HEK293 (cell line): ENCODE data around the gene LIMA1.
A peak's percentile ranks its signal among the peaks of the same experiment; 100 is the strongest.

ENCODE experiments used
- CTCF ChIA-PET: fragments of 350-600 bp; formaldehyde crosslinking; extraction: SDS; loops from one replicate; lab custom pipeline; 2021; ENCODE audit warnings: antibody characterized with exemption; lab: Yijun Ruan, JAX
- POLR2A ChIA-PET: fragments of 300-600 bp; formaldehyde crosslinking; extraction: SDS; loops from one replicate; lab custom pipeline; 2020; ENCODE audit warnings: antibody characterized with exemption, inconsistent platforms; lab: Yijun Ruan, JAX
- H3K27ac ChIP-seq: fragments of 200-500 bp; sonication (Bioruptor generic); 2 replicates; pipeline ENCODE4 v1.5.1; 2014; ENCODE audit warnings: low read depth, low read length, control low read depth, inconsistent platforms; ENCODE audit errors: extremely low read depth
- H3K36me3 ChIP-seq, 2 experiments: fragments of 200-500 bp in 1 of 2; sonication (Bioruptor generic) in 1 of 2; 1 replicate in 1 of 2; 2 replicates in 1 of 2; pipeline ENCODE4 v1.5.1; 2014 to 2017; ENCODE audit warnings: inconsistent platforms in 2 of 2, low read length in 2 of 2; ENCODE audit not compliant: control insufficient read depth in 2 of 2, insufficient read depth in 1 of 2
- H3K4me1 ChIP-seq: fragments of 200-500 bp; sonication (Bioruptor generic); 2 replicates; pipeline ENCODE4 v1.5.1; 2014; ENCODE audit warnings: mild to moderate bottlenecking, low read length, inconsistent platforms; ENCODE audit not compliant: control insufficient read depth, insufficient read depth
- H3K4me3 ChIP-seq: 2 replicates; pipeline ENCODE4 v1.5.1; 2011; ENCODE audit warnings: low read depth, mild to moderate bottlenecking, control low read depth, low read length, moderate library complexity
- H3K9me3 ChIP-seq: fragments of 200-500 bp; sonication (Bioruptor generic); 2 replicates; pipeline ENCODE4 v1.5.1; 2014; ENCODE audit warnings: low read depth, low read length, inconsistent platforms; ENCODE audit not compliant: control insufficient read depth, insufficient read depth
- KLF10 ChIP-seq: fragments of 450-650 bp; IDR thresholded peaks from 2 replicates; pipeline ENCODE4 v1.5.1; 2018; ENCODE audit warnings: missing biosample characterization, mild to moderate bottlenecking, missing genetic modification characterization
- KLF9 ChIP-seq: fragments of 450-650 bp; formaldehyde crosslinking; IDR thresholded peaks from 2 replicates; pipeline ENCODE4 v1.5.1; 2016; ENCODE audit warnings: missing biosample characterization, missing genetic modification characterization, low read depth
- PRDM6 ChIP-seq: fragments of 450-650 bp; formaldehyde crosslinking; IDR thresholded peaks from 2 replicates; pipeline ENCODE4 v1.5.1; 2017; ENCODE audit warnings: missing biosample characterization, missing genetic modification characterization
- ZBTB11 ChIP-seq: fragments of 450-650 bp; formaldehyde crosslinking; conservative IDR thresholded peaks from 2 replicates; pipeline ENCODE4 v1.5.1; 2016; ENCODE audit warnings: low read depth, missing biosample characterization, missing genetic modification characterization
- ZNF112 ChIP-seq: fragments of 450-650 bp; formaldehyde crosslinking; IDR thresholded peaks from 2 replicates; pipeline ENCODE4 v1.5.0; 2017; ENCODE audit warnings: missing biosample characterization, missing genetic modification characterization
- ZNF501 ChIP-seq: fragments of 450-650 bp; formaldehyde crosslinking; IDR thresholded peaks from 2 replicates; pipeline ENCODE4 v1.5.1; 2016; ENCODE audit warnings: missing biosample characterization, missing genetic modification characterization
- ZNF514 ChIP-seq: fragments of 450-650 bp; formaldehyde crosslinking; IDR thresholded peaks from 2 replicates; pipeline ENCODE4 v1.5.1; 2016; ENCODE audit warnings: missing biosample characterization, missing genetic modification characterization
- ZNF600 ChIP-seq: fragments of 450-650 bp; formaldehyde crosslinking; IDR thresholded peaks from 2 replicates; pipeline ENCODE4 v1.5.1; 2016; ENCODE audit warnings: missing biosample characterization, missing genetic modification characterization
- ZNF654 ChIP-seq: fragments of 450-650 bp; formaldehyde crosslinking; IDR thresholded peaks from 2 replicates; pipeline ENCODE4 v1.5.1; 2016; ENCODE audit warnings: low read depth, missing biosample characterization, missing genetic modification characterization
- ZNF777 ChIP-seq: fragments of 450-650 bp; formaldehyde crosslinking; IDR thresholded peaks from 2 replicates; pipeline ENCODE4 v1.5.1; 2017; ENCODE audit warnings: missing biosample characterization, missing genetic modification characterization, borderline replicate concordance
- ZNF830 ChIP-seq: fragments of 450-650 bp; IDR thresholded peaks from 2 replicates; pipeline ENCODE4 v1.5.0; 2018; ENCODE audit warnings: missing biosample characterization, missing genetic modification characterization, low read depth, mild to moderate bottlenecking, moderate library complexity
- ZNF837 ChIP-seq: fragments of 450-650 bp; formaldehyde crosslinking; IDR thresholded peaks from 2 replicates; pipeline ENCODE4 v1.5.1; 2016; ENCODE audit warnings: missing biosample characterization, missing genetic modification characterization
- TF ChIP-seq, protein P1 (sequence below): fragments of 450-650 bp; formaldehyde crosslinking; IDR thresholded peaks from 2 replicates; pipeline ENCODE4 v1.5.1; 2016; ENCODE audit warnings: missing biosample characterization, missing genetic modification characterization, borderline replicate concordance

Gene LIMA1

GRCh38 chr12:50322206-50322605 is 38.9 kb upstream of the LIMA1 start (continued):
- TF ChIP-seq, protein P1, sequence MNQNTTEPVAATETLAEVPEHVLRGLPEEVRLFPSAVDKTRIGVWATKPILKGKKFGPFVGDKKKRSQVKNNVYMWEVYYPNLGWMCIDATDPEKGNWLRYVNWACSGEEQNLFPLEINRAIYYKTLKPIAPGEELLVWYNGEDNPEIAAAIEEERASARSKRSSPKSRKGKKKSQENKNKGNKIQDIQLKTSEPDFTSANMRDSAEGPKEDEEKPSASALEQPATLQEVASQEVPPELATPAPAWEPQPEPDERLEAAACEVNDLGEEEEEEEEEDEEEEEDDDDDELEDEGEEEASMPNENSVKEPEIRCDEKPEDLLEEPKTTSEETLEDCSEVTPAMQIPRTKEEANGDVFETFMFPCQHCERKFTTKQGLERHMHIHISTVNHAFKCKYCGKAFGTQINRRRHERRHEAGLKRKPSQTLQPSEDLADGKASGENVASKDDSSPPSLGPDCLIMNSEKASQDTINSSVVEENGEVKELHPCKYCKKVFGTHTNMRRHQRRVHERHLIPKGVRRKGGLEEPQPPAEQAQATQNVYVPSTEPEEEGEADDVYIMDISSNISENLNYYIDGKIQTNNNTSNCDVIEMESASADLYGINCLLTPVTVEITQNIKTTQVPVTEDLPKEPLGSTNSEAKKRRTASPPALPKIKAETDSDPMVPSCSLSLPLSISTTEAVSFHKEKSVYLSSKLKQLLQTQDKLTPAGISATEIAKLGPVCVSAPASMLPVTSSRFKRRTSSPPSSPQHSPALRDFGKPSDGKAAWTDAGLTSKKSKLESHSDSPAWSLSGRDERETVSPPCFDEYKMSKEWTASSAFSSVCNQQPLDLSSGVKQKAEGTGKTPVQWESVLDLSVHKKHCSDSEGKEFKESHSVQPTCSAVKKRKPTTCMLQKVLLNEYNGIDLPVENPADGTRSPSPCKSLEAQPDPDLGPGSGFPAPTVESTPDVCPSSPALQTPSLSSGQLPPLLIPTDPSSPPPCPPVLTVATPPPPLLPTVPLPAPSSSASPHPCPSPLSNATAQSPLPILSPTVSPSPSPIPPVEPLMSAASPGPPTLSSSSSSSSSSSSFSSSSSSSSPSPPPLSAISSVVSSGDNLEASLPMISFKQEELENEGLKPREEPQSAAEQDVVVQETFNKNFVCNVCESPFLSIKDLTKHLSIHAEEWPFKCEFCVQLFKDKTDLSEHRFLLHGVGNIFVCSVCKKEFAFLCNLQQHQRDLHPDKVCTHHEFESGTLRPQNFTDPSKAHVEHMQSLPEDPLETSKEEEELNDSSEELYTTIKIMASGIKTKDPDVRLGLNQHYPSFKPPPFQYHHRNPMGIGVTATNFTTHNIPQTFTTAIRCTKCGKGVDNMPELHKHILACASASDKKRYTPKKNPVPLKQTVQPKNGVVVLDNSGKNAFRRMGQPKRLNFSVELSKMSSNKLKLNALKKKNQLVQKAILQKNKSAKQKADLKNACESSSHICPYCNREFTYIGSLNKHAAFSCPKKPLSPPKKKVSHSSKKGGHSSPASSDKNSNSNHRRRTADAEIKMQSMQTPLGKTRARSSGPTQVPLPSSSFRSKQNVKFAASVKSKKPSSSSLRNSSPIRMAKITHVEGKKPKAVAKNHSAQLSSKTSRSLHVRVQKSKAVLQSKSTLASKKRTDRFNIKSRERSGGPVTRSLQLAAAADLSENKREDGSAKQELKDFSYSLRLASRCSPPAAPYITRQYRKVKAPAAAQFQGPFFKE (tag by site-specific recombination) = no peak
- no peak for TF ChIP-seq ZNF837 (tag by site-specific recombination)
- no peak for TF ChIP-seq ZNF112
- no peak for TF ChIP-seq PRDM6 (tag by site-specific recombination)
- no peak for TF ChIP-seq KLF10 (tag by site-specific recombination)
- TF ChIP-seq ZNF830 (tag by site-specific recombination) = no peak

GRCh38 chr12:50317203-50317602 is 33.9 kb upstream of the LIMA1 start:
- Histone ChIP-seq H3K4me3 (no peak overlapping the region), H3K4me1 (no peaks in the 10 kb centered on the region), H3K27ac (no peak overlapping the region), H3K36me3 (no peaks in the 10 kb centered on the region; a peak in 1 of 3 replicates), H3K9me3 (no peaks in the 10 kb centered on the region)
- POLR2A ChIA-PET = interaction anchor here (0.7 kb wide), 1 partner anchor 251 kb away, joined by 4 read pairs; no protein-coding TSS in a partner anchor
- CTCF ChIA-PET = interaction anchor here (0.6 to 1.1 kb wide), 4 partner anchors 177 to 401 kb away, joined by 3 to 4 read pairs (median 3); partner anchors contain the start of gene COX14
- peak; percentile 35 for TF ChIP-seq ZNF654 (tag by site-specific recombination)
- no peak for TF ChIP-seq ZNF514 (tag by site-specific recombination)

DNA sequence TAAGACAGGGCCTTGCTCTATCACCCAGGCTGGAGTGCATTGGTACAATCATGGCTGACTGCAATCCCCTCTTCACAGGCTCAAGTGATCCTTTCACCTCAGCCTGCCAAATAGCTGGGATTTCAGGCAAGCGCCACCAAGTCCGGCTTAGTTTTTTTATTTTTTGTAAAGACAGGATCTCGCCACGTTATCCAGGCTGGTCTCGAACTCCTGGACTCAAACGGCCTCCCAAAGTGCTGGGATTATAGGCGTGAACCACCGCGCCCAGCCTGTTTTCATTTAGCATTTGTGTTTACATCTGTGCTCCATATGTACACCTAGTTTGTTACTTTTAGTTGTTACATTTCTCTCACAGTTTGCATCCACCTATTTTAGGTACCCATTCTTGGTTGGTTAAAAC is 32.5 kb upstream of the LIMA1 start:
- Histone ChIP-seq H3K36me3 (no peaks in the 10 kb centered on the region; a peak in 1 of 3 replicates), H3K27ac (no peak overlapping the region), H3K9me3 (no peaks in the 10 kb centered on the region)
- TF ChIP-seq ZNF501 (no peak), KLF9 (tag by site-specific recombination) (no peak), ZNF777 (tag by site-specific recombination) (no peak), ZNF600 (tag by site-specific recombination) (no peak), ZNF837 (tag by site-specific recombination) (no peak), ZBTB11 (tag by site-specific recombination) (no peak)
- TF ChIP-seq, all 188 proteins: peak for 0
- CTCF ChIA-PET = interaction anchor here (0.6 to 2.5 kb wide), 5 partner anchors 9 to 183 kb away, joined by 3 to 18 read pairs (median 8); no protein-coding TSS in a partner anchor
- Histone ChIP-seq H3K4me1 (no peaks in the 10 kb centered on the region), H3K4me3 (no peak overlapping the region)
- POLR2A ChIA-PET = no interaction called here
